NCI-H345 treated with DMSO at 0.1 percent for 48 hours (cell line): Measurements from ENCODE around the gene CASS4.

Experiments
- DNase-seq: peaks from one replicate; lab custom pipeline; 2025; ENCODE audit not compliant: unreplicated experiment; lab: John Stamatoyannopoulos, UW

CASS4 gene

GRCh38 chr20:56501116-56501515 lies 89.1 kb downstream of the CASS4 start:
- no peak for DNase-seq

DNA sequence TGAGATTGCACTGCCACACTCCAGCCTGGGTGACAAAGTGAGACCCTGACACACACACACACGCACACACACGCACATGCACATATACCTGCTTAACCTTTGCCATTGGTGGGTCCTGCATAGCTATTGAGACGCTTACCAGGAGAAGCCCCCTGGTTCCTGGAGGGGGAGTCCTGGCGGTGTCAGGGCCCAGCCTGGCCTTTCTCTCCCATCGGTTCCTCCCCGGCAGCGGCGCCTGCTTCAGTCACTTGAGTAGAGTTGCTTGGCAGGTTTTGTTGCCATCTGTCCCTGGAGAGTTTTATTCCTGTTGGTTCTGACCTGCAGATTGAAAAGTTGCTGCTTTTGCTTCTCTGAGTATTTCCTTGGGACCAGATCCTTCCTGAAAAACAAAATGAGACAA lies 91.9 kb downstream of the CASS4 start:
- DNase-seq = no peak

- no peak for DNase-seq
These were observed 92.4 kb downstream of the CASS4 start for GRCh38 chr20:56504373-56505005.

DNA sequence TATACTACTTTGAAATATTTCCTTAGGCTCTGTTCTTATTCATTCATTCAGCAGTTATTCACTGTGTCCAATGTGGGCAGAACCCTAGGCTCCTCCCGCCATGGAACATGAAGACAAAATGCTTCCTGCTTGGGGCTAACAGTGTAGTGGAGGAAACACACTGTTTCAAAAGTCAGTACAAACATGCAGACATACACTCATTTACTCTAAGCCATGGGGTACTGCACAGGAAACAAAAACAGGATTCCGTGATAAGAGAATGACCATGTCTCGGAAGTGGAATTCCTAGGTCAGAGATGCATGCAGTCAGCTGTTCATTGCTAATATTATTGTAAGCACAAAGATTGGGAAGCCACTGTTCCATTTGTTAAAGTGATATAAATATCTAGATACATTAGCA lies 94.0 kb downstream of the CASS4 start:
- no peak for DNase-seq
